ENCODE results near the gene SYNRG.
A peak's percentile ranks its signal among the peaks of the same experiment; 100 is the strongest.
"Not testable (repeated sequence)": the region's sequence is repeated elsewhere in the genome, so short reads cannot be mapped to it uniquely, and the experiment has no call there.

Gene SYNRG

GRCh38 chr17:37614391-37614790, 5.2 kb upstream of the SYNRG start:
- in situ Hi-C loops (cut with HindIII; ENCODE audit: low pct_unique_long_range_greater_than_20kb, low sequenced_read_pairs), result no loop called here
- DNase-seq (ENCODE audit: low read depth in 1 of 2, low spot score in 1 of 2), result no peak
- no peak for TF ChIP-seq JUND (IDR thresholded peaks at IDR 0.05; ENCODE audit: low read depth)

- no peak for DNase-seq (ENCODE audit: low read depth in 1 of 2, low spot score in 1 of 2)
- in situ Hi-C loops (cut with HindIII; ENCODE audit: low pct_unique_long_range_greater_than_20kb, low sequenced_read_pairs), result no loop called here
- TF ChIP-seq JUND (IDR thresholded peaks at IDR 0.05; ENCODE audit: low read depth), result no peak
Measured at GRCh38 chr17:37610971-37611370, 1.8 kb upstream of the SYNRG start.

GRCh38 chr17:37610041-37610420, 813 bp upstream of the SYNRG start:
- DNase-seq (ENCODE audit: low read depth in 1 of 2, low spot score in 1 of 2); in situ Hi-C loops (cut with HindIII; ENCODE audit: low pct_unique_long_range_greater_than_20kb, low sequenced_read_pairs): not testable (repeated sequence)

GRCh38 chr17:37608351-37609169, 658 bp downstream of the SYNRG start:
- no peak for TF ChIP-seq JUND (IDR thresholded peaks at IDR 0.05; ENCODE audit: low read depth)
- in situ Hi-C loops (cut with HindIII; ENCODE audit: low pct_unique_long_range_greater_than_20kb, low sequenced_read_pairs), result no loop called here
- DNase-seq (ENCODE audit: low read depth in 1 of 2, low spot score in 1 of 2), result peak in 1 of 2 experiments; percentile 37

GRCh38 chr17:37607637-37608331, 1.4 kb downstream of the SYNRG start:
- no peak for DNase-seq (ENCODE audit: low read depth in 1 of 2, low spot score in 1 of 2)
- TF ChIP-seq JUND (IDR thresholded peaks at IDR 0.05; ENCODE audit: low read depth), result no peak
- in situ Hi-C loops (cut with HindIII; ENCODE audit: low pct_unique_long_range_greater_than_20kb, low sequenced_read_pairs), result no loop called here

GRCh38 chr17:37605813-37606505, 3.3 kb downstream of the SYNRG start:
- in situ Hi-C loops (cut with HindIII; ENCODE audit: low pct_unique_long_range_greater_than_20kb, low sequenced_read_pairs), result no loop called here
- no peak for TF ChIP-seq JUND (IDR thresholded peaks at IDR 0.05; ENCODE audit: low read depth)

GRCh38 chr17:37605081-37605480, 4.1 kb downstream of the SYNRG start:
- TF ChIP-seq JUND (IDR thresholded peaks at IDR 0.05; ENCODE audit: low read depth), result no peak
- in situ Hi-C loops (cut with HindIII; ENCODE audit: low pct_unique_long_range_greater_than_20kb, low sequenced_read_pairs), result no loop called here
- DNase-seq (ENCODE audit: low read depth in 1 of 2, low spot score in 1 of 2), result no peak

More at GRCh38 chr17:37605813-37606505, 3.3 kb downstream of the SYNRG start:
- no peak for DNase-seq (ENCODE audit: low read depth in 1 of 2, low spot score in 1 of 2)

- DNase-seq (ENCODE audit: low read depth in 1 of 2, low spot score in 1 of 2), result no peak
- no peak for TF ChIP-seq JUND (IDR thresholded peaks at IDR 0.05; ENCODE audit: low read depth)
- in situ Hi-C loops (cut with HindIII; ENCODE audit: low pct_unique_long_range_greater_than_20kb, low sequenced_read_pairs), result no loop called here
Measured at GRCh38 chr17:37604556-37604955, 4.7 kb downstream of the SYNRG start.

- no peak for TF ChIP-seq JUND (IDR thresholded peaks at IDR 0.05; ENCODE audit: low read depth)
- in situ Hi-C loops (cut with HindIII; ENCODE audit: low pct_unique_long_range_greater_than_20kb, low sequenced_read_pairs), result no loop called here
- DNase-seq (ENCODE audit: low read depth in 1 of 2, low spot score in 1 of 2), result no peak
Measured at GRCh38 chr17:37598145-37598544, 11.1 kb downstream of the SYNRG start.

- DNase-seq (ENCODE audit: low read depth in 1 of 2, low spot score in 1 of 2), result no peak
- TF ChIP-seq JUND (IDR thresholded peaks at IDR 0.05; ENCODE audit: low read depth), result no peak
- in situ Hi-C loops (cut with HindIII; ENCODE audit: low pct_unique_long_range_greater_than_20kb, low sequenced_read_pairs), result no loop called here
Measured at GRCh38 chr17:37592291-37592690, 16.9 kb downstream of the SYNRG start.

- in situ Hi-C loops (cut with HindIII; ENCODE audit: low pct_unique_long_range_greater_than_20kb, low sequenced_read_pairs), result no loop called here
- TF ChIP-seq JUND (IDR thresholded peaks at IDR 0.05; ENCODE audit: low read depth), result no peak
- DNase-seq (ENCODE audit: low read depth in 1 of 2, low spot score in 1 of 2), result no peak
Measured at GRCh38 chr17:37585066-37585465, 24.2 kb downstream of the SYNRG start.

- no peak for DNase-seq (ENCODE audit: low read depth in 1 of 2, low spot score in 1 of 2)
- in situ Hi-C loops (cut with HindIII; ENCODE audit: low pct_unique_long_range_greater_than_20kb, low sequenced_read_pairs), result no loop called here
- TF ChIP-seq JUND (IDR thresholded peaks at IDR 0.05; ENCODE audit: low read depth), result no peak
Measured at GRCh38 chr17:37576281-37576680, 32.9 kb downstream of the SYNRG start.

GRCh38 chr17:37574427-37574826, 34.8 kb downstream of the SYNRG start:
- TF ChIP-seq JUND (IDR thresholded peaks at IDR 0.05; ENCODE audit: low read depth), result no peak
- in situ Hi-C loops (cut with HindIII; ENCODE audit: low pct_unique_long_range_greater_than_20kb, low sequenced_read_pairs), result no loop called here
- no peak for DNase-seq (ENCODE audit: low read depth in 1 of 2, low spot score in 1 of 2)
